PC-3 (cell line): ENCODE data around the gene MRPL57. TPM values are rescaled to one million over a fixed set of nuclear protein-coding genes. Genes with fewer than 3 reads are reported as not detected.

ENCODE experiments used
- ATAC-seq: fragments of 200-7000 bp; cut with Tn5 transposase; 2 replicates; pipeline ENCODE4 v1.9.1; 2020; ENCODE audit warnings: mild to moderate bottlenecking, moderate library complexity
- Bru-seq: library from RNA; stranded (reverse); fragments of 400-500 nt; gene quantifications from one replicate; lab custom pipeline; 2021; lab: Mats Ljungman, UMichigan
- BruChase-seq, 2 experiments: library from RNA; stranded (reverse); fragments of 400-500 nt; gene quantifications; one replicate each; lab custom pipeline; 2021; lab: Mats Ljungman, UMichigan
- BruUV-seq: library from RNA; stranded (reverse); fragments of 400-500 nt; replicated peaks from 2 replicates; lab custom pipeline; 2021; lab: Mats Ljungman, UMichigan
- CTCF ChIA-PET: fragments of 300-600 bp; sonication (Branson Sonifier 250); formaldehyde crosslinking; loops from one replicate; lab custom pipeline; 2022; ENCODE audit warnings: antibody characterized with exemption; lab: Charles Lee
- POLR2A ChIA-PET: fragments of 300-600 bp; sonication (Branson Sonifier 250); formaldehyde crosslinking; loops from one replicate; lab custom pipeline; 2022; ENCODE audit warnings: antibody characterized with exemption; ENCODE audit not compliant: unreplicated experiment; lab: Charles Lee
- DNase-seq: peaks from one replicate; pipeline ENCODE4 v3.0.0-alpha.2; 2015
- H2AFZ ChIP-seq: fragments of 300-600 bp; sonication (generic); 2 replicates; pipeline ENCODE4 v1.6.0; 2016; ENCODE audit warnings: antibody characterized with exemption, low read length
- H3F3A ChIP-seq: fragments of 300-600 bp; sonication (generic); one replicate; pipeline ENCODE4 v1.6.0; 2017; ENCODE audit warnings: antibody characterized with exemption, low read length, control low read depth, mild to moderate bottlenecking; ENCODE audit not compliant: unreplicated experiment
- H3K27ac ChIP-seq: fragments of 300-600 bp; sonication (generic); 2 replicates; pipeline ENCODE4 v1.5.1; 2016; ENCODE audit warnings: mild to moderate bottlenecking, low read length
- H3K27me3 ChIP-seq: fragments of 300-600 bp; sonication (generic); 2 replicates; pipeline ENCODE4 v1.6.1; 2016; ENCODE audit warnings: low read length, mixed read lengths
- H3K36me3 ChIP-seq: fragments of 300-600 bp; sonication (generic); 2 replicates; pipeline ENCODE4 v1.6.1; 2016; ENCODE audit warnings: low read depth, mixed run types, low read length, mixed read lengths
- H3K4me1 ChIP-seq: fragments of 300-600 bp; sonication (generic); 2 replicates; pipeline ENCODE4 v1.5.1; 2016; ENCODE audit warnings: low read length; ENCODE audit not compliant: insufficient read depth
- H3K4me2 ChIP-seq: fragments of 300-600 bp; sonication (generic); 2 replicates; pipeline ENCODE4 v1.6.0; 2016; ENCODE audit warnings: low read length
- H3K4me3 ChIP-seq: fragments of 300-600 bp; sonication (generic); 2 replicates; pipeline ENCODE4 v1.5.1; 2016; ENCODE audit warnings: mild to moderate bottlenecking, low read length, mixed read lengths
- H3K79me2 ChIP-seq: fragments of 300-600 bp; sonication (generic); 2 replicates; pipeline ENCODE4 v1.6.1; 2017; ENCODE audit warnings: low read length, mixed read lengths
- H3K9ac ChIP-seq: fragments of 300-600 bp; sonication (generic); 2 replicates; pipeline ENCODE4 v1.6.0; 2016; ENCODE audit warnings: mild to moderate bottlenecking, low read length
- H3K9me2 ChIP-seq: fragments of 300-600 bp; sonication (generic); replicated peaks from 2 replicates; pipeline ENCODE4 v1.6.1; 2016; ENCODE audit warnings: mixed run types, low read length, mixed read lengths
- H3K9me3 ChIP-seq: fragments of 300-600 bp; sonication (generic); 2 replicates; pipeline ENCODE4 v1.6.1; 2016; ENCODE audit warnings: low read length, mixed read lengths
- H4K20me1 ChIP-seq: fragments of 300-600 bp; sonication (generic); 2 replicates; pipeline ENCODE4 v1.6.1; 2016; ENCODE audit warnings: low read length, mixed read lengths
- EZH2 ChIP-seq: fragments of 300-600 bp; sonication (generic); IDR thresholded peaks from one replicate; pipeline ENCODE4 v1.6.1; 2017; ENCODE audit warnings: antibody characterized with exemption, mild to moderate bottlenecking, low read length; ENCODE audit not compliant: unreplicated experiment
- EZH2phosphoT487 ChIP-seq: fragments of 300-600 bp; sonication (generic); IDR thresholded peaks from 2 replicates; pipeline ENCODE4 v1.6.1; 2018; ENCODE audit warnings: mild to moderate bottlenecking, antibody characterized with exemption, low read length, borderline replicate concordance
- intact Hi-C: fragments of 100-400 bp; cut with micrococcal nuclease; formaldehyde crosslinking; loops from 2 replicates; pipeline ENCODE4 v1.9.0; 2023
- long read RNA-seq: library from polyadenylated mRNA; unstranded; transcript quantifications from one replicate; pipeline ENCODE4 v2.0.0, GENCODE V29; 2021; ENCODE audit not compliant: unreplicated experiment
- total RNA-seq: library from RNA; depleted of rRNA; stranded (reverse); fragments of >200 nt; gene quantifications from 2 replicates; pipeline ENCODE4 v1.2.3, GENCODE V29; 2014; rRNA removed
- TF ChIP-seq, protein P1 (sequence below): fragments of 300-600 bp; sonication (generic); conservative IDR thresholded peaks from 2 replicates; pipeline ENCODE4 v1.5.1; 2017; ENCODE audit warnings: antibody characterized with exemption, low read depth, mild to moderate bottlenecking, low read length

MRPL57 gene
- 56.4 and 92.3 TPM in 2 replicates for total RNA-seq
- Bru-seq, nascent RNA, result percentile 90 among the genes with signal in this experiment
- percentile 95 among the genes with signal in this experiment for BruChase-seq, experiment 1, labeled RNA remaining after a 6-hour chase
- percentile 86 among the genes with signal in this experiment for BruChase-seq, experiment 2, labeled RNA remaining after a 2-hour chase
- long read RNA-seq, transcript MRPL57-201 (2 exons, 2,246 nt), result major isoform, 97 of 123 reads
- long read RNA-seq, partial matches to known transcripts, result 0 of 123 reads
- long read RNA-seq, other reads (novel, unspliced or antisense), result 26 of 123 reads

DNA sequence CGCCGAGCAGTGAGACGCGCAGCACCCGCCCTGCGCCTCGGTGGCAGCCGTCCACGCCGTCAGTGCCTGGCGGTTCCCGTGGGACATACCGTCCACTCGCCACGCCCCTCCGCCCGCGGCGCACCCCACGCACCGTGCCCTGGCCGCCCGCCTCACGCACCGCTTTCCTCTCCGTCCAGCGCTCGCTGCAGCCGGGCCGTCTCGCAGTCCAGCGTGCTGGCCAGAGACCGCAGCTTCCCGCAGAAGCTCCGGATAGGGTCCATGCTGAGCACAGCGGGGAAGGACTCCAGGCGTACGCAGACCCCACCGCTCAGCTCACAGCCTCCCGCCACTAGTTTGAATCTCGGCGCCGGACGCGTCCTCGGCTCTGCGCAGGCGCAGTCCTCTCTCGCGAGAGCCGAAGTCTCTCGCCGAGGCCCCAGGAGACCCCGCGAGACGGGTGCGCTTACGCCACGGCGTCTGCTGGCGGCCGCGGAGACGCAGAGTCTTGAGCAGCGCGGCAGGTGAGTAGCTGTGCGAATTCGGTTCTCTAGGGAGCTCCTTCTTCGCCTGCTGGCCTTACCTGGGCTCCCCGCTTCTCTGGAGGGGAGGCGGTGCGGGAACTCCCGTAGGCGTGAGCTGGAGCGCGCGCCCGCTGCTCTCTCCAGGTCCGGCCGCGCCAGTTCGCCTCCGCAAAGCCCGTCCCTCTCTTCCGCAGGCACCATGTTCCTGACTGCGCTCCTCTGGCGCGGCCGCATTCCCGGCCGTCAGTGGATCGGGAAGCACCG is at the start of gene MRPL57, which contains the start of gene SKA3:
Gene MRPL57 (plus strand): TSS at position 444 of the 767 bp plus-strand sequence. CDS start 259 bp downstream, at position 703.
Gene SKA3 (minus strand): TSS at position 338 of the 767 bp plus-strand sequence. CDS start 75 bp downstream, at position 263.
- ATAC-seq (peak; percentile 87), DNase-seq (peak; percentile 96)
- no peaks in the 10 kb centered on the region for H3F3A ChIP-seq
- intact Hi-C loops, result loop anchor here (1.0 kb wide), 1 partner anchor 161 kb away; no protein-coding TSS in a partner anchor
- H4K20me1 ChIP-seq, result no peaks in the 10 kb centered on the region
- peaks cover 17% of the 10 kb centered on the region; the same call in 1 of the 2 replicates for H3K4me1 ChIP-seq
- H3K27me3 ChIP-seq, result no peaks in the 10 kb centered on the region
- H3K36me3 ChIP-seq, result peaks cover 9% of the 10 kb centered on the region
- H3K27ac ChIP-seq, result peak within 1 kb of the TSS; percentile 81
- TF ChIP-seq, protein P1, sequence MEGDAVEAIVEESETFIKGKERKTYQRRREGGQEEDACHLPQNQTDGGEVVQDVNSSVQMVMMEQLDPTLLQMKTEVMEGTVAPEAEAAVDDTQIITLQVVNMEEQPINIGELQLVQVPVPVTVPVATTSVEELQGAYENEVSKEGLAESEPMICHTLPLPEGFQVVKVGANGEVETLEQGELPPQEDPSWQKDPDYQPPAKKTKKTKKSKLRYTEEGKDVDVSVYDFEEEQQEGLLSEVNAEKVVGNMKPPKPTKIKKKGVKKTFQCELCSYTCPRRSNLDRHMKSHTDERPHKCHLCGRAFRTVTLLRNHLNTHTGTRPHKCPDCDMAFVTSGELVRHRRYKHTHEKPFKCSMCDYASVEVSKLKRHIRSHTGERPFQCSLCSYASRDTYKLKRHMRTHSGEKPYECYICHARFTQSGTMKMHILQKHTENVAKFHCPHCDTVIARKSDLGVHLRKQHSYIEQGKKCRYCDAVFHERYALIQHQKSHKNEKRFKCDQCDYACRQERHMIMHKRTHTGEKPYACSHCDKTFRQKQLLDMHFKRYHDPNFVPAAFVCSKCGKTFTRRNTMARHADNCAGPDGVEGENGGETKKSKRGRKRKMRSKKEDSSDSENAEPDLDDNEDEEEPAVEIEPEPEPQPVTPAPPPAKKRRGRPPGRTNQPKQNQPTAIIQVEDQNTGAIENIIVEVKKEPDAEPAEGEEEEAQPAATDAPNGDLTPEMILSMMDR, result no peak
- TF ChIP-seq EZH2 (no peak), EZH2phosphoT487 (no peak)
- no peaks in the 10 kb centered on the region for H3K9me2 ChIP-seq
- peaks cover 66% of the 10 kb centered on the region for H3K79me2 ChIP-seq
- no TSS peak for BruUV-seq
- no peaks in the 10 kb centered on the region for H3K9me3 ChIP-seq
- peak within 1 kb of the TSS; percentile 92 for H3K4me3 ChIP-seq
- H3K4me2 ChIP-seq, result peak within 1 kb of the TSS; percentile 100
- H2AFZ ChIP-seq, result peak within 1 kb of the TSS; percentile 82
- peak within 1 kb of the TSS; percentile 99 for H3K9ac ChIP-seq
- ChIA-PET POLR2A (interaction anchor here (0.7 to 1.9 kb wide), 3 partner anchors 118 to 289 kb away, joined by 3 to 7 read pairs (median 3); no protein-coding TSS in a partner anchor), CTCF (no interaction called here)

DNA sequence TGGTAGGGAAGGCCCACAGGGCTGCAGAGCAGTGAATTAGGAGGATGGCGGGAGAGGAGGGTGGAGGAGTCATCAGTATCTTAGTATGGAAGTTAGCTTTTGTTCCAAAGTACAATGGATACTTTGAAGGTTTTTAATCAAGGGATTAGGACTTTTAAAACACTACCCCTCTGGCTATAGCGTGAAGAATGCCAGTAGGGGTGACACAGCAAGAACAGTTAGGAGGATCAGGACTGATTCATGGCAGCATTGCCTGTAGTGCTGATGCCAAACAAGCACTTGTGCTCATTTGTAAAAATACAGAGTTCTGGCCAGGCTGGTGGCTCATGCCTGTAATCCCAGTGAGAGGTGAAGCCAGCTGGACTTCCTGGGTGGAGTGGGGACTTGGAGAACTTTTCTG is 46.3 kb upstream of the MRPL57 start:
- BruUV-seq, result no TSS peak
- no peak for DNase-seq
- H3F3A ChIP-seq, result no peaks in the 10 kb centered on the region
- no peaks in the 10 kb centered on the region for H3K27me3 ChIP-seq
- no peak overlapping the region for H3K4me2 ChIP-seq
- intact Hi-C loops, result loop anchor here (10.0 kb wide), 1 partner anchor 65 kb away; the partner anchor contains the start of gene LATS2
- H2AFZ ChIP-seq, result no peak overlapping the region
- TF ChIP-seq EZH2 (no peak), EZH2phosphoT487 (no peak)
- TF ChIP-seq, protein P1, result no peak
- no peak overlapping the region for H3K4me3 ChIP-seq
- H3K27ac ChIP-seq, result no peak overlapping the region
- no peaks in the 10 kb centered on the region for H4K20me1 ChIP-seq
- peaks cover 6% of the 10 kb centered on the region; the same call in 1 of the 2 replicates for H3K4me1 ChIP-seq
- no peak overlapping the region for H3K9ac ChIP-seq
- no peak for ATAC-seq
- no peaks in the 10 kb centered on the region for H3K36me3 ChIP-seq
- no peaks in the 10 kb centered on the region for H3K9me2 ChIP-seq
- no peaks in the 10 kb centered on the region for H3K79me2 ChIP-seq
- POLR2A ChIA-PET, result no interaction called here
- H3K9me3 ChIP-seq, result no peaks in the 10 kb centered on the region
- CTCF ChIA-PET, result interaction anchor here (0.6 kb wide), 1 partner anchor 115 kb away, joined by 3 read pairs; no protein-coding TSS in a partner anchor
